Activated CD4-positive, alpha-beta T cell treated with anti-CD3 and anti-CD28 coated beads for 48 hours (primary cell): ENCODE data around the gene AHCYL1.

Experiments used
- DNase-seq: peaks from one replicate; pipeline ENCODE4 v3.0.0-alpha.2; 2020

AHCYL1 gene

GRCh38 chr1:109977225-109977624 lies 7.3 kb upstream of the AHCYL1 start:
- DNase-seq, result no peak

GRCh38 chr1:109977657-109978378 lies 6.7 kb upstream of the AHCYL1 start:
- no peak for DNase-seq

GRCh38 chr1:109978761-109979488 lies 5.6 kb upstream of the AHCYL1 start:
- DNase-seq, result no peak

- DNase-seq, result no peak
Observed at GRCh38 chr1:109979489-109980091, 5.0 kb upstream of the AHCYL1 start.

GRCh38 chr1:109980324-109981003 lies 4.1 kb upstream of the AHCYL1 start:
- DNase-seq, result peak; percentile 25

GRCh38 chr1:109981004-109981335 lies 3.6 kb upstream of the AHCYL1 start:
- no peak for DNase-seq

- no peak for DNase-seq
Observed at GRCh38 chr1:109983380-109984189, 980 bp upstream of the AHCYL1 start.

GRCh38 chr1:109984190-109984455 lies 442 bp upstream of the AHCYL1 start:
- DNase-seq, result no peak

GRCh38 chr1:109985247-109986053 lies 885 bp downstream of the AHCYL1 start:
- DNase-seq, result peak; percentile 15

GRCh38 chr1:109986054-109986444 lies 1.5 kb downstream of the AHCYL1 start:
- DNase-seq, result no peak

GRCh38 chr1:109988349-109988914 lies 3.9 kb downstream of the AHCYL1 start:
- no peak for DNase-seq

- no peak for DNase-seq
Observed at GRCh38 chr1:109989506-109990301, 5.1 kb downstream of the AHCYL1 start.

- DNase-seq, result no peak
Observed at GRCh38 chr1:109990302-109990653, 5.7 kb downstream of the AHCYL1 start.

- DNase-seq, result no peak
Observed at GRCh38 chr1:109991400-109991925, 6.9 kb downstream of the AHCYL1 start.

GRCh38 chr1:109993885-109994284 lies 9.3 kb downstream of the AHCYL1 start:
- DNase-seq, result no peak

- no peak for DNase-seq
Observed at GRCh38 chr1:109994654-109995053, 10.1 kb downstream of the AHCYL1 start.

- no peak for DNase-seq
Observed at GRCh38 chr1:109995536-109995935, 11.0 kb downstream of the AHCYL1 start.

GRCh38 chr1:109996476-109996875 lies 11.9 kb downstream of the AHCYL1 start:
- DNase-seq, result no peak

GRCh38 chr1:109997204-109997866 lies 12.8 kb downstream of the AHCYL1 start:
- DNase-seq, result no peak

- no peak for DNase-seq
Observed at GRCh38 chr1:109997867-109998229, 13.3 kb downstream of the AHCYL1 start.
